Activated CD4-positive, alpha-beta T cell treated with anti-CD3 and anti-CD28 coated beads, Interleukin-2, Interleukin-4, amounts not matched to agents 100 ng/mL and 50 ng/mL, durations not matched to agents 16 hours and 8 hours (primary cell): Measurements from ENCODE around the gene SORBS1.

Experiments used
- DNase-seq: peaks from one replicate; pipeline ENCODE4 v3.0.0-alpha.2; 2020; ENCODE audit warnings: low spot score

The SORBS1 gene

DNA sequence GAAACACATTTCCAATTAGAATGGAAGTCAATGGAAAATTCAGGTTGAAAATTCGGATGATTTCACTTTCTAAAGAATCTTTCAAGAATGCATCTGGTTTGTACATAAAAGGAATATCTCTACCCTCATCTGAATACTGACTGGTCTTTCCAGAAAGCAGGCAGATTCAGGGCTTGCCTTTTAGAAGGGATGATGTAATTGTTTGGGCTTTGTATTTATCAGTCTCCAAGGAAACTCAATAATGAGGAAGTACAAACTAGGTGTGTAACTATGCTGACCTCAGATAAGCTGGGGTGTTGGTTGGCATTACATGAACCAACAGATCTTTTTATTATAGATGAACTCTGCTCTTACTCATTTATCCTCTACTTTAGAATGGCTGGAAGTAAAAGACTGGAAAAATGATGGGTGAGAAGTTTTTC lies 294.5 kb downstream of the SORBS1 start:
- no peak for DNase-seq

DNA sequence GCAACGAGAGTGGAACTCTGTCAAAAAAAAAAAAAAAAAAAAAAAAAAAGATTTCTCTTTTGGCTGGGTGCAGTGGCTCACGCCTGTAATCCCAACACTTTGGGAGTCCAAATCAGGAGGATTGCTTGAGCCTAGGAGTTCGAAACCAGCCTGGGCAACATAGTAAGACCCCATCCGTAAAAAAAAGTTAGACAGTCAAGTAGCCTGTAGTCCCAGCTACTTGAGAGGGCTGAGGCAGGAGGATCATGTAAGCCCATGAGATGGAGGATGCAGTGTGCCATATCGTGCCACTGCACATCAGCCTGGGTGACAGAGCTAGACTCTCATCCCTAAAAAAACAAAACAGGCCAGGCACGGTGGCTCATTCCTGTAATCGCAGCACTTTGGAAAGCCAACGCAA lies 295.6 kb downstream of the SORBS1 start:
- no peak for DNase-seq

DNA sequence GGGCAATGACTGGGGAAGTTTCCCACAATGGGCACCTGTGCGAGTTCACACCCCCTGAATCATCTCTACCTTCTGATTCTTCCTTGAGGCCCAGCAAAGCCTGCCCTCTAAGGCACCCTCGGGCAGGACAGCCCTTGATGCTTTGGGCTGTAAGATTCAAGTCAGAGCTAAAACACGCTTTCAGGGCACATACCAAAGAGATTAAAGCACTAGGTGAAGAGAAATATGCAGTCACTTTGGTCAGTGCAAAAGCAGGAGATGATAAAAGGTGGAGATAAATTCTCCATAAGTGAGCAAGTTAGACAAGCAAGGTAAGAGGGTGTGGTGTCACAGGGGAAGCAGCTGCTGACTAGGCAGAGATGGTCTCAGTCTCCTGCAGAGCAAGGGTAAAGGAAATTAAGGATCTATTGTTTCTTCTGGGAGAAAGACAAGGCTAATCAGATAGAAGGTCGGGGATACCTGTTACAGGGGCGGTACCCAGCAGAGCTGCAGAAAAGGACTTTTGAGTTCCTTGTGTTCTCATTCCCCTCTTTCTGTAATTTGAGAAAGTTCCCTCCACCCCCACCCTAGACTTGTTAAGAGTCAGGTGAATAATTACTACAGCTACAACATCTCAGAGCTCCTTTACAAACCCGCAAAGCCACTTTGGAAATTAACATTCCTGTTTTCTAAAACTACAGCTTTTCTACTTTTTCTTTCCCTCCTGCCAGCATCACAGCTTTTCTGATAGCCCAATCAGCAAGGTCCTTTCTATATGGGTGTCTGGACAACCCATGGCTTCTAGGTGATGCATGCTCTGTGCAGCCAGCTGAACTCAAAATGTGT lies 296.7 kb downstream of the SORBS1 start:
- no peak for DNase-seq

DNA sequence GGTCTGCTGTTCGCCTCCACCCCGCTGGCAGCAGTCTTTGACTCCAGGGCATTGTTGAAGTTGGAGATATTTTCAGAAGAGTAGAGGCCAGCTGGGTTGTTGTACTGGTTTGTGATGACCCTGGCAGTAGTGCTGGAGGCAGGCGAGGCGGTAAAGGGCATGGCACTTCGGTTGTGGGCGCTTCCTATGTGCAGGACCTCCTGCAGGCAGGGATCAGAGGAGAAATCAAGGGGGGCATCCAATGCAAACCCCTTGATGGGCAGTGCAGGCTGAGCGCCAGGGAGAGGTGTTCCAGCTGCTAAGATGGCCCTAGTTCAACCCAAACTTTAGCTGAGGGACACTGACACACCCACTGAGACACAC lies 297.3 kb downstream of the SORBS1 start:
- DNase-seq, result no peak

DNA sequence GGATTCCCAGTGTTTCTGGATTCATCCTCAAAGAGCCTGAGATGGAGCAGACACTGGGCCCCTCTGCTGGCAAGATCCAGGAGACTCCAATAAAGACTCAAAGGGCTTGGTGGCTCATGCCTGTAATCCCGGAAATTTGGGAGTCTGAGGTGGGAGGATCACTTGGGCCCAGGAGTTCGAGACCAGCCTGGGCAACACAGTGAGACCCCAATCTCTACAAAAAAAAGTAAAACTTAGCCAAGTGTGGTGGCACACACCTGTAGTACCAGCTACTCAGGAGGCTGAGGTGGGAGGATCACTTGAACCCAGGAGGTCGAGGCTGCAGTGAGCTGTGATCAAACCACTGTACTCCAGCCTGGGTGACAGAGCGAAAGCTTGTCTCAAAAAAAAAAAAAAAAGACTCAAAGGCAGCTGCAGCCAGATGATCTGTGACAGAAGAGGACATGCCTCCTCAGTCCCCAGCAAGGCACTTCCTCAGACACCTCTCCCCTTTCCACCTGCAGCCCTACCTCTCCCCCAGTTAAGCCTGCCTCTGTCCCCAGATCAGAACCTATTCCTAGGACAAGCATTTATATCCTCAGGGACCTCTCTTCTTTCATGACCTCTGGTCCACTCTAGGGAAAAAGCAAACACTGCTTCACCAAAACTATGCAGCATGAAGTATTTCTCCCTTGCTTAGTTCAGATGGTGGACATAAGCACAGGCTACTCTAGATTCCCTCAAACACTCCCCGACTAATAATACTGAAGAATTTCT lies 298.2 kb downstream of the SORBS1 start:
- DNase-seq, result no peak

DNA sequence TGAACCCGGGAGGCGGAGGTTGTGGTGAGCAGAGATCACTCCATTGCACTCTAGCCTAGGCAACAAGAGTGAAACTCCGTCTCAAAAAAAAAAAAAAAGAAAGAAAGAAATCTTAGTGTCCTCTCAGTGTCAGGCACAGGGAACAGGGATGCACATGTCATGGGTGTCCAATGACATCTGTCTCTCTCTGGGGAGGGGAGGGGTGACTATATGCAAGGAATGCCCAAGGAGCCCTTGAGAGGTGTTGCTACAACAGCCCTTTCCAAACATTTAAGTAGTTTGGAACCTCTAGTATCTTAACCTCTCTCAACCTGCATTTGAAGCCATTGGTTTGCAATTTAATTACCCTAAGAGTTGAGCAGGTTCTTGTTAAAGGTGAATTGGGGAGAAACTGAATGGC lies 299.2 kb downstream of the SORBS1 start:
- no peak for DNase-seq
